Measurements from ENCODE around the gene CYFIP2. TPM values are rescaled to one million over a fixed set of nuclear protein-coding genes. Genes with fewer than 3 reads are reported as not detected.

Gene CYFIP2
- total RNA-seq, 1 experiment from 2014 or later = 14.3 TPM

- BruUV-seq (replicated peaks) = no TSS peak
- Mint-ChIP-seq H3K4me3 (ENCODE audit: unreplicated experiment) (no peak overlapping the region), H3K9me3 (ENCODE audit: unreplicated experiment) (no peaks in the 10 kb centered on the region), H3K27ac (ENCODE audit: unreplicated experiment) (no peak overlapping the region), H3K36me3 (ENCODE audit: insufficient read depth, unreplicated experiment) (no peaks in the 10 kb centered on the region), H3K27me3 (ENCODE audit: insufficient read depth, unreplicated experiment) (no peaks in the 10 kb centered on the region), H3K4me1 (ENCODE audit: low read depth, unreplicated experiment) (peaks cover 17% of the 10 kb centered on the region)
- no peaks in the 10 kb centered on the region for H3K27me3 ChIP-seq (replicated peaks; ENCODE audit: control insufficient read depth, insufficient read depth, low read length)
- no peaks in the 10 kb centered on the region for H3K9me3 ChIP-seq
- no peak for DNase-seq
- no peak overlapping the region for H3K4me3 ChIP-seq (ENCODE audit: low read depth, low read length)
- no peaks in the 10 kb centered on the region for H3K36me3 ChIP-seq (ENCODE audit: control insufficient read depth, insufficient read depth, low read length)
- POLR2A ChIA-PET = interaction anchor here (0.6 kb wide), 1 partner anchor 15 kb away, joined by 8 read pairs; no protein-coding TSS in a partner anchor
- peaks cover 15% of the 10 kb centered on the region for H3K4me1 ChIP-seq
- CTCF ChIA-PET = interaction anchor here (1.0 to 1.1 kb wide), 2 partner anchors 31 to 176 kb away, joined by 3 to 4 read pairs; no protein-coding TSS in a partner anchor
- TF ChIP-seq, protein P1, sequence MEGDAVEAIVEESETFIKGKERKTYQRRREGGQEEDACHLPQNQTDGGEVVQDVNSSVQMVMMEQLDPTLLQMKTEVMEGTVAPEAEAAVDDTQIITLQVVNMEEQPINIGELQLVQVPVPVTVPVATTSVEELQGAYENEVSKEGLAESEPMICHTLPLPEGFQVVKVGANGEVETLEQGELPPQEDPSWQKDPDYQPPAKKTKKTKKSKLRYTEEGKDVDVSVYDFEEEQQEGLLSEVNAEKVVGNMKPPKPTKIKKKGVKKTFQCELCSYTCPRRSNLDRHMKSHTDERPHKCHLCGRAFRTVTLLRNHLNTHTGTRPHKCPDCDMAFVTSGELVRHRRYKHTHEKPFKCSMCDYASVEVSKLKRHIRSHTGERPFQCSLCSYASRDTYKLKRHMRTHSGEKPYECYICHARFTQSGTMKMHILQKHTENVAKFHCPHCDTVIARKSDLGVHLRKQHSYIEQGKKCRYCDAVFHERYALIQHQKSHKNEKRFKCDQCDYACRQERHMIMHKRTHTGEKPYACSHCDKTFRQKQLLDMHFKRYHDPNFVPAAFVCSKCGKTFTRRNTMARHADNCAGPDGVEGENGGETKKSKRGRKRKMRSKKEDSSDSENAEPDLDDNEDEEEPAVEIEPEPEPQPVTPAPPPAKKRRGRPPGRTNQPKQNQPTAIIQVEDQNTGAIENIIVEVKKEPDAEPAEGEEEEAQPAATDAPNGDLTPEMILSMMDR (IDR thresholded peaks at IDR 0.05; ENCODE audit: insufficient read depth in 1 of 2, low read depth in 1 of 2, low read length in 1 of 2, severe bottlenecking in 1 of 2, unreplicated experiment in 1 of 2) = no peak
- intact Hi-C loops (cut with micrococcal nuclease; ENCODE audit: unreplicated experiment) = no loop called here
Observed at GRCh38 chr5:157295247-157295646, 29.3 kb downstream of the CYFIP2 start.

DNA sequence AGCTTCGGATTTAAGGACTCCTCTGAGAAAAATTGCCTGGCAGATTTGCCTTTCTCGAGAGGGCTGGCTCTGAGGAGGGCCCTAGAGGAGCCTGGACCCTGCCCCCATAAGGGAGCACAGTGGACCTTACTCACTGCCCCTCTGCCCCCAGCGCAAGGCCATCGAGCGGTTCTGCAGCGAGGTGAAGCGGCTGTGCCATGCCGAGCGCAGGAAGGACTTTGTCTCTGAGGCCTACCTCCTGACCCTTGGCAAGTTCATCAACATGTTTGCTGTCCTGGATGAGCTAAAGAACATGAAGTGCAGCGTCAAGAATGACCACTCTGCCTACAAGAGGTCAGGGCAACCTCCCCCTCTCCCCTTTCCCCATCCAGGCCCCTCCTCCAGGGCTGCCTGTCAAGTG is 34.6 kb downstream of the CYFIP2 start:
- ChIA-PET POLR2A (no interaction called here), CTCF (no interaction called here)
- H3K27me3 ChIP-seq (replicated peaks; ENCODE audit: control insufficient read depth, insufficient read depth, low read length) = no peaks in the 10 kb centered on the region
- TF ChIP-seq, protein P1 (IDR thresholded peaks at IDR 0.05; ENCODE audit: insufficient read depth in 1 of 2, low read depth in 1 of 2, low read length in 1 of 2, severe bottlenecking in 1 of 2, unreplicated experiment in 1 of 2) = no peak
- no peak for DNase-seq
- intact Hi-C loops (cut with micrococcal nuclease; ENCODE audit: unreplicated experiment) = no loop called here
- no peaks in the 10 kb centered on the region for H3K36me3 Mint-ChIP-seq (ENCODE audit: insufficient read depth, unreplicated experiment)
- H3K9me3 ChIP-seq = no peaks in the 10 kb centered on the region
- H3K4me3 Mint-ChIP-seq (ENCODE audit: unreplicated experiment) = no peak overlapping the region
- no TSS peak for BruUV-seq (replicated peaks)
- no peaks in the 10 kb centered on the region for H3K9me3 Mint-ChIP-seq (ENCODE audit: unreplicated experiment)
- H3K4me3 ChIP-seq (ENCODE audit: low read depth, low read length) = no peak overlapping the region
- H3K4me1 Mint-ChIP-seq (ENCODE audit: low read depth, unreplicated experiment) = no peaks in the 10 kb centered on the region
- H3K27me3 Mint-ChIP-seq (ENCODE audit: insufficient read depth, unreplicated experiment) = no peaks in the 10 kb centered on the region
- no peak overlapping the region for H3K27ac Mint-ChIP-seq (ENCODE audit: unreplicated experiment)
- H3K36me3 ChIP-seq (ENCODE audit: control insufficient read depth, insufficient read depth, low read length) = no peaks in the 10 kb centered on the region; the same call in 1 of the 2 replicates
- H3K4me1 ChIP-seq = no peaks in the 10 kb centered on the region

DNA sequence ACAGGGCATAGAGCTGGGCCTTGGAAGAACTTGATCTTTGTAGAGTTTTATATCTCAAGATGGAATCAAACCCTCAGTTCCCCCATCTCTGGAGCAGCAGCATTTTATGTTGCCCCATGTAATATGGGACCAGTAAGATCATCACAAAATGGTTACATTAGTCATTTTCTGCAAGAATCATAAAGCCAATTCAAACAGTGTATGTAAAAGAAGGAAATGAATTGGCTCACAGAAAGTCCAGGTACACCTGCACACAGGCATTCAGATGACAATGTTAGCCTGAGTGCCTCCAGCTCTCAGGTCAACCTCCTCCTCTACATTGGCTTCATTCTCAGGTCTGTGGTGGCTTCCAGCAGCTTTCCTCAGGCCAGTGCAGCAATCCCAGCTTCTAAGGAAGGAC is 35.1 kb downstream of the CYFIP2 start:
- H3K27me3 ChIP-seq (replicated peaks; ENCODE audit: control insufficient read depth, insufficient read depth, low read length) = no peaks in the 10 kb centered on the region
- intact Hi-C loops (cut with micrococcal nuclease; ENCODE audit: unreplicated experiment) = no loop called here
- Mint-ChIP-seq H3K4me1 (ENCODE audit: low read depth, unreplicated experiment) (no peaks in the 10 kb centered on the region), H3K27ac (ENCODE audit: unreplicated experiment) (no peak overlapping the region), H3K27me3 (ENCODE audit: insufficient read depth, unreplicated experiment) (no peaks in the 10 kb centered on the region), H3K4me3 (ENCODE audit: unreplicated experiment) (no peak overlapping the region), H3K36me3 (ENCODE audit: insufficient read depth, unreplicated experiment) (no peaks in the 10 kb centered on the region), H3K9me3 (ENCODE audit: unreplicated experiment) (no peaks in the 10 kb centered on the region)
- H3K9me3 ChIP-seq = no peaks in the 10 kb centered on the region
- no peak for DNase-seq
- POLR2A ChIA-PET = no interaction called here
- TF ChIP-seq, protein P1 (IDR thresholded peaks at IDR 0.05; ENCODE audit: insufficient read depth in 1 of 2, low read depth in 1 of 2, low read length in 1 of 2, severe bottlenecking in 1 of 2, unreplicated experiment in 1 of 2) = no peak
- BruUV-seq (replicated peaks) = no TSS peak
- H3K4me3 ChIP-seq (ENCODE audit: low read depth, low read length) = no peak overlapping the region
- CTCF ChIA-PET = no interaction called here
- no peaks in the 10 kb centered on the region; the same call in 1 of the 2 replicates for H3K36me3 ChIP-seq (ENCODE audit: control insufficient read depth, insufficient read depth, low read length)
- H3K4me1 ChIP-seq = no peaks in the 10 kb centered on the region

All from Caco-2 (cell line).